Astrocyte (in vitro differentiated cells and primary cell): ENCODE results near the gene ATOSA. TPM values are rescaled to one million over a fixed set of nuclear protein-coding genes. Genes with fewer than 3 reads are reported as not detected.

Experiments used
- DNase-seq: peaks from one replicate; pipeline ENCODE4 v3.0.0-alpha.2; 2010; ENCODE audit warnings: low read depth
- FAIRE-seq: peaks from 2 replicates; lab custom pipeline; 2011; peaks lifted over from hg19 to GRCh38; lab: Jason Lieb, UNC
- H2AFZ ChIP-seq: 2 replicates; pipeline ENCODE4 v1.6.0; 2012; ENCODE audit warnings: low read depth, low read length, inconsistent platforms
- H3K27ac ChIP-seq: 2 replicates; pipeline ENCODE4 v1.5.1; 2011; ENCODE audit warnings: low read depth, low read length, inconsistent platforms
- H3K27me3 ChIP-seq: 2 replicates; pipeline ENCODE4 v1.6.0; 2011; ENCODE audit warnings: low read length, inconsistent platforms; ENCODE audit not compliant: insufficient read depth
- H3K36me3 ChIP-seq: 2 replicates; pipeline ENCODE4 v1.5.1; 2011; ENCODE audit warnings: low read length, inconsistent platforms; ENCODE audit not compliant: insufficient read depth
- H3K4me1 ChIP-seq: 2 replicates; pipeline ENCODE4 v1.5.1; 2011; ENCODE audit warnings: low read length, inconsistent platforms; ENCODE audit not compliant: insufficient read depth
- H3K4me2 ChIP-seq: 2 replicates; pipeline ENCODE4 v1.6.0; 2012; ENCODE audit warnings: low read length, inconsistent platforms
- H3K4me3 ChIP-seq: 2 replicates; pipeline ENCODE4 v1.5.1; 2011; ENCODE audit warnings: low read depth, mild to moderate bottlenecking, low read length, inconsistent platforms; ENCODE audit not compliant: insufficient read depth
- H3K79me2 ChIP-seq: 2 replicates; pipeline ENCODE4 v1.6.0; 2012; ENCODE audit warnings: mild to moderate bottlenecking, low read length, inconsistent platforms; ENCODE audit not compliant: insufficient read depth
- H3K9ac ChIP-seq: 2 replicates; pipeline ENCODE4 v1.6.0; 2012; ENCODE audit warnings: mild to moderate bottlenecking, low read length, inconsistent platforms
- H3K9me3 ChIP-seq: 2 replicates; pipeline ENCODE4 v1.5.1; 2012; ENCODE audit warnings: low read depth, mild to moderate bottlenecking, low read length, inconsistent platforms; ENCODE audit not compliant: insufficient read depth
- H4K20me1 ChIP-seq: 2 replicates; pipeline ENCODE4 v1.6.0; 2012; ENCODE audit warnings: low read length, inconsistent platforms; ENCODE audit not compliant: insufficient read depth
- H3K27ac Mint-ChIP-seq: one replicate; pipeline ENCODE4 v1.8.0; 2021; ENCODE audit warnings: mild to moderate bottlenecking, mixed read lengths; ENCODE audit not compliant: unreplicated experiment
- H3K27me3 Mint-ChIP-seq: one replicate; pipeline ENCODE4 v1.8.0; 2021; ENCODE audit warnings: low read depth, mixed read lengths; ENCODE audit not compliant: unreplicated experiment
- H3K36me3 Mint-ChIP-seq: one replicate; pipeline ENCODE4 v1.8.0; 2021; ENCODE audit warnings: low read depth, mixed read lengths; ENCODE audit not compliant: unreplicated experiment
- H3K4me1 Mint-ChIP-seq: one replicate; pipeline ENCODE4 v1.8.0; 2021; ENCODE audit warnings: low read depth, mixed read lengths; ENCODE audit not compliant: unreplicated experiment
- H3K4me3 Mint-ChIP-seq: one replicate; pipeline ENCODE4 v1.8.0; 2021; ENCODE audit warnings: mild to moderate bottlenecking, moderate library complexity, mixed read lengths; ENCODE audit not compliant: unreplicated experiment
- H3K9me3 Mint-ChIP-seq: one replicate; pipeline ENCODE4 v1.8.0; 2021; ENCODE audit warnings: mild to moderate bottlenecking, mixed read lengths; ENCODE audit not compliant: unreplicated experiment
- EZH2 ChIP-seq: IDR thresholded peaks from 2 replicates; pipeline ENCODE4 v1.6.1; 2012; ENCODE audit warnings: mild to moderate bottlenecking, low read length, inconsistent platforms; ENCODE audit not compliant: insufficient read depth
- total RNA-seq: library from RNA; stranded (reverse); gene quantifications from 2 replicates; pipeline ENCODE4 v1.2.1, GENCODE V29; 2021
- TF ChIP-seq, protein P1 (sequence below): IDR thresholded peaks from 2 replicates; pipeline ENCODE4 v1.5.1; 2011; ENCODE audit warnings: low read depth, mild to moderate bottlenecking, inconsistent platforms, low read length, moderate library complexity; ENCODE audit not compliant: insufficient read depth

The ATOSA gene
- total RNA-seq, 1 donor from 2014 or later, result 33.8 TPM

DNA sequence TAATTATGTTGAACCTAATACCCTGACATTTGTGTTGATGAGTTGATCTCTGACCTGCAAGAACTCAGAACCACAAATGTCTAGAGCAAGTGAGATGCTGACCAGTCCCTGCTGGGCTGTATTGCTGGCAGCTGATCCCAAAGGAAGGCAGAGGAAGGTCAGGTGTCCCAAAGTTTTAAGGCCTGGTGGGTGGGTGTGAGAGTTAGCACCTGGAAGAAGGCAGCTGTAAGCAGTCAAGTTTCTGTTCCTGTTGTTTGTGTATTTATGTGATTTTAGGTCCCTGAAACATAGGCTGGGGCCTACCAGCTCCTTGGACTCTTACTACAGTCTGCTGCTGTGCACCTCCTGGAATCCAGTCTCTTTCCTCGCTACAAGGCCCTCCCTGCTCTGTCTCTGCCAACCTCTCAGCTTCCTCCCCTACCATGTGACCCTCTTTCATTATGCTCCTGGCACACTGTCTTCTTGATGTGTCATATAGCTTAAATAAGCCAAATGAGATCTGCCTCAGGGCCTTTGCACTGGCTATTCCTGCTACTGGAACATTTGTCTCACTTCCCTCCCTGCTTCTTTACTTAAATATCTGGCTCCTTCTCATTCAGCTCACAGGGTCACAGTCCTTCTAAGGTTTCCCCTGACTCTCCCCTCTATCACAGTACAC lies 31.0 kb upstream of the ATOSA start:
- Histone ChIP-seq H3K4me1 (no peaks in the 10 kb centered on the region), H4K20me1 (no peaks in the 10 kb centered on the region), H3K36me3 (no peaks in the 10 kb centered on the region), H3K27me3 (no peaks in the 10 kb centered on the region), H3K9me3 (no peaks in the 10 kb centered on the region), H3K27ac (no peak overlapping the region), H3K9ac (no peak overlapping the region), H3K79me2 (no peaks in the 10 kb centered on the region), H3K4me2 (no peak overlapping the region), H3K4me3 (no peak overlapping the region), H2AFZ (no peak overlapping the region)
- H3K27ac Mint-ChIP-seq, result no peak overlapping the region
- no peak for TF ChIP-seq EZH2
- TF ChIP-seq, protein P1, sequence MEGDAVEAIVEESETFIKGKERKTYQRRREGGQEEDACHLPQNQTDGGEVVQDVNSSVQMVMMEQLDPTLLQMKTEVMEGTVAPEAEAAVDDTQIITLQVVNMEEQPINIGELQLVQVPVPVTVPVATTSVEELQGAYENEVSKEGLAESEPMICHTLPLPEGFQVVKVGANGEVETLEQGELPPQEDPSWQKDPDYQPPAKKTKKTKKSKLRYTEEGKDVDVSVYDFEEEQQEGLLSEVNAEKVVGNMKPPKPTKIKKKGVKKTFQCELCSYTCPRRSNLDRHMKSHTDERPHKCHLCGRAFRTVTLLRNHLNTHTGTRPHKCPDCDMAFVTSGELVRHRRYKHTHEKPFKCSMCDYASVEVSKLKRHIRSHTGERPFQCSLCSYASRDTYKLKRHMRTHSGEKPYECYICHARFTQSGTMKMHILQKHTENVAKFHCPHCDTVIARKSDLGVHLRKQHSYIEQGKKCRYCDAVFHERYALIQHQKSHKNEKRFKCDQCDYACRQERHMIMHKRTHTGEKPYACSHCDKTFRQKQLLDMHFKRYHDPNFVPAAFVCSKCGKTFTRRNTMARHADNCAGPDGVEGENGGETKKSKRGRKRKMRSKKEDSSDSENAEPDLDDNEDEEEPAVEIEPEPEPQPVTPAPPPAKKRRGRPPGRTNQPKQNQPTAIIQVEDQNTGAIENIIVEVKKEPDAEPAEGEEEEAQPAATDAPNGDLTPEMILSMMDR, result no peak
- H3K36me3 Mint-ChIP-seq, result peaks cover 3% of the 10 kb centered on the region
- no peak overlapping the region for H3K4me3 Mint-ChIP-seq
- no peaks in the 10 kb centered on the region for H3K4me1 Mint-ChIP-seq
- no peaks in the 10 kb centered on the region for H3K9me3 Mint-ChIP-seq
- H3K27me3 Mint-ChIP-seq, result peaks cover 13% of the 10 kb centered on the region
- no peak for DNase-seq
- no peak for FAIRE-seq

DNA sequence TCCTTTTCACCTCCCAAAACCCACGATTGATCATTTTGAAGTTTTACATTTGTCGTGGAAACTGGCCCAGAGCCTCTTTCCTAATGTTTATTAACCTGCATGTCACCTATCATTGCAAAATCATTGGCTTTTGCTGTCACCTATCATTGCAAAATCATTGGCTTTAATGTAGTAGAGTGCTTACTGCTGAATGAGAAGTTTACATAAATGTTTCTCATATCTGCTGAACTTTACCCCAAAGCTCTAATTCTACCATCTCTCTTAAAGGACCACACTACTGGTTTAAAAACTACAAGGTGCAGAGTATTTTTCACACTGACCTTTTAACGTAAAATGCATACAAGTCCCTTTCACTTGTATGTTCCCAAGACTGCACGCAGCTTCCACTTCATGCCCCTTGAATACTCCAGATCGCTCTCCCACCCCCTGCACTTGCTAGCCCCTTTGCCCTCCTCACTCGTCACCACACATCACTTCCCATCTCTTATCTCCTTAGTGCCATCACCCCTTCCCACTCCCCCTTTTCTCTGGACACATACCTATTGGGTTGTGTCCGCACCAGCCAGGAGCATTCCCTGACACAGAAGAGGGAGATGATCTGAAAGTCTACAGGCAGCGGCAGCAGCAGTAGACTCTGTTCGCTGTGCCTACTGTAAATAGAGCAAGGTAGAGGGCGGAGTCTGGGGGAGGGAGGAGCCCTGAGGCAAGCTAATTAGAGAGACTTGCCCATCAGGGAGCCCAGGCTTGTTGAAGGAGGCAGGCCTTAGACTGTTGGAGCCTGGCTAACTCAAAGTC lies 30.2 kb upstream of the ATOSA start:
- H3K9me3 ChIP-seq, result no peaks in the 10 kb centered on the region
- FAIRE-seq (no peak), DNase-seq (no peak)
- no peaks in the 10 kb centered on the region for H3K36me3 ChIP-seq
- TF ChIP-seq EZH2, result no peak
- TF ChIP-seq, protein P1, result no peak
- H3K27ac ChIP-seq, result no peak overlapping the region
- H2AFZ ChIP-seq, result no peak overlapping the region
- no peaks in the 10 kb centered on the region for H3K4me1 ChIP-seq
- Mint-ChIP-seq H3K4me1 (no peaks in the 10 kb centered on the region), H3K36me3 (peaks cover 3% of the 10 kb centered on the region), H3K27ac (no peak overlapping the region), H3K9me3 (no peaks in the 10 kb centered on the region), H3K4me3 (no peak overlapping the region), H3K27me3 (peaks cover 13% of the 10 kb centered on the region)
- no peak overlapping the region for H3K4me3 ChIP-seq
- H3K79me2 ChIP-seq, result no peaks in the 10 kb centered on the region
- no peaks in the 10 kb centered on the region for H3K27me3 ChIP-seq
- no peak overlapping the region for H3K9ac ChIP-seq
- no peak overlapping the region for H3K4me2 ChIP-seq
- H4K20me1 ChIP-seq, result no peaks in the 10 kb centered on the region

DNA sequence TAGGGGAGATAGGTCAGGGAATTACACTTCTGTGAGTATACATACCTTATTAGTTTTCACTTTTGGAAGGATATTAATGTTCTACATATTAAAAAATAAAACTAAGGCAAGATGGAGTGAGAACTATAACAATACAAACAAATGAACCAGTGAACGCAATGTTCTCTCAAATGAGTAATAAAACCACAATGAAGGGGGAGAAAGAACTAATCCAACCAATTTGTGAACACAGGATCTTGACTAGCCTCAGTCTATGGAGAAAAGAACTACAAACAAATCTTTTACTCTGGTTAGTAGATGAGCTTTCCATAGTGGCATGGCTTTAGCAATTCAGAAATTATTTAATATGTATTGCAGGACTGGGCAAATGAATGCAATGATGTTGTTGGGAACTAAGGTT lies 26.9 kb upstream of the ATOSA start:
- no peak for FAIRE-seq
- H4K20me1 ChIP-seq, result no peaks in the 10 kb centered on the region
- no peak overlapping the region for H3K4me3 Mint-ChIP-seq
- H3K4me2 ChIP-seq, result no peak overlapping the region
- H3K9me3 ChIP-seq, result no peaks in the 10 kb centered on the region
- no peaks in the 10 kb centered on the region for H3K4me1 Mint-ChIP-seq
- no peak for DNase-seq
- no peak overlapping the region for H3K27ac ChIP-seq
- peaks cover 3% of the 10 kb centered on the region for H3K36me3 Mint-ChIP-seq
- no peaks in the 10 kb centered on the region for H3K36me3 ChIP-seq
- no peak overlapping the region for H3K4me3 ChIP-seq
- H3K9ac ChIP-seq, result no peak overlapping the region
- H3K27ac Mint-ChIP-seq, result no peak overlapping the region
- no peaks in the 10 kb centered on the region for H3K4me1 ChIP-seq
- no peaks in the 10 kb centered on the region for H3K79me2 ChIP-seq
- H2AFZ ChIP-seq, result no peak overlapping the region
- no peaks in the 10 kb centered on the region for H3K27me3 ChIP-seq
- peaks cover 13% of the 10 kb centered on the region for H3K27me3 Mint-ChIP-seq
- no peaks in the 10 kb centered on the region for H3K9me3 Mint-ChIP-seq
- no peak for TF ChIP-seq EZH2
- TF ChIP-seq, protein P1, result no peak
